Pancreas (tissue), 10 donors: Measurements from ENCODE around the gene USP38. TPM values are rescaled to one million over a fixed set of nuclear protein-coding genes. Genes with fewer than 3 reads are reported as not detected.

ENCODE experiments used
- ATAC-seq, 4 donors: fragments of 200-7000 bp; cut with Tn5 transposase; one replicate each; pipeline versions ENCODE4 v1.8.0 to v1.9.1; 2020; ENCODE audit warnings: mild to moderate bottlenecking in 4 of 4, moderate library complexity in 4 of 4
- DNase-seq, 6 donors: peaks; one replicate each; pipeline ENCODE4 v3.0.0-alpha.2; 2020
- FAIRE-seq: peaks from 2 replicates; lab custom pipeline; 2012; peaks lifted over from hg19 to GRCh38; lab: Jason Lieb, UNC
- H3K27ac ChIP-seq, 4 donors: fragments of 200-600 bp; sonication (generic); 1 replicate in 3 of 4; 2 replicates in 1 of 4; pipeline versions ENCODE4 v1.5.0 to v1.8.0; 2020
- H3K27me3 ChIP-seq, 4 donors: fragments of 200-600 bp; one replicate each; pipeline ENCODE4 v1.8.0; 2021
- H3K36me3 ChIP-seq, 3 donors: fragments of 200-600 bp; sonication (generic) in 1 of 3; one replicate each; pipeline versions ENCODE4 v1.5.0 to v1.8.0; 2020 to 2021
- H3K4me1 ChIP-seq, 3 donors: fragments of 200-600 bp; one replicate each; pipeline ENCODE4 v1.8.0; 2021
- H3K4me3 ChIP-seq, 4 donors: fragments of 200-600 bp; sonication (generic) in 2 of 4; one replicate each; pipeline versions ENCODE4 v1.5.0 to v1.8.0; 2020 to 2021
- H3K9me3 ChIP-seq, 4 donors: fragments of 200-600 bp; one replicate each; pipeline ENCODE4 v1.8.0; 2021
- CTCF ChIP-seq, 4 donors: fragments of 200-600 bp; sonication (generic) in 3 of 4; IDR thresholded peaks; one replicate each; pipeline versions ENCODE4 v1.5.0 to v1.8.0; 2021; ENCODE audit warnings: antibody characterized with exemption in 4 of 4
- WGBS, 2 donors: extraction: QIAGEN DNeasy Blood & Tissue Kit; methylation state at CpG; one replicate each; pipeline ENCODE4 v1.1.7; 2013; 5-methylcytosine and 5-hydroxymethylcytosine counted together
- intact Hi-C, 3 donors: fragments of 100-400 bp; cut with DNase I; formaldehyde crosslinking; loops; one replicate each; pipeline versions ENCODE4 v1.11.1 to v1.14.2; 2022
- polyA plus RNA-seq, 2 donors: library from polyadenylated mRNA; stranded (reverse); fragments of 200-250 nt; gene quantifications; one replicate each; pipeline ENCODE4 v1.2.3, GENCODE V29; 2013
- total RNA-seq, 6 donors: library from RNA; stranded (reverse); fragmentation: NEBNext Ultra II Directional in 4 of 6; extraction: Animal tissue kit (Norgen Biotek cat#: 25700) in 4 of 6; gene quantifications; one replicate each; pipeline versions ENCODE4 v1.2.1 to v1.2.4, GENCODE V29; 2021 to 2023
- donor health status: healthy with polysubstance abuse.
- donor health status: DM: no; HTN: no; CAD: no; lungs with moderate emphysema.
- donor health status: DM: no; HTN: no; CAD: no.
- donor health status: control.
- donor health status: control.
- donor health status: Bipolar disorder and iron deficiency.
- donor health status: DM: yes; HTN: yes; CAD: no.
- donor health status: DM: no; HTN: no; CAD: no.
- donor health status: DM: no; HTN: no; CAD: no.
- donor health status: DM: yes; HTN: yes; CAD: no.

USP38 gene
- total RNA-seq (10 to 100 TPM in 2 of 6 donors, 1 to 10 TPM in 4; 6.3 to 13.6 (median 8.8) TPM), polyA plus RNA-seq (1 to 10 TPM; 2.4 to 4.8 TPM)

GRCh38 chr4:143184503-143185252 lies at the start of gene USP38:
Gene USP38, plus strand, starts transcription at chr4:143184917. Its CDS starts 534 bp downstream, at chr4:143185451.
- 1% methylated on average over 56 to 71 of the region's 71 CpGs for WGBS, 2 donors
- intact Hi-C loops: no loop called here
- Histone ChIP-seq H3K36me3 (no peaks in the 10 kb centered on the region), H3K27me3 (no peaks in the 10 kb centered on the region), H3K9me3 (no peaks in the 10 kb centered on the region), H3K4me3 (peak within 1 kb of the TSS; percentile 83 to 92 (median 84)), H3K4me1 (peaks cover 23 to 32% (median 26%) of the 10 kb centered on the region in 3 donors), H3K27ac (peak within 1 kb of the TSS; percentile 74 to 96 (median 90))
- FAIRE-seq (no peak), DNase-seq (peak; percentile 92 to 96 (median 94)), ATAC-seq (peak; percentile 91 to 94 (median 92))
- TF ChIP-seq CTCF (IDR thresholded peaks at IDR 0.05): no peak

GRCh38 chr4:143135358-143135757 lies 49.4 kb upstream of the USP38 start:
- H3K9me3 ChIP-seq: no peaks in the 10 kb centered on the region
- FAIRE-seq (no peak), DNase-seq (no peak), ATAC-seq (no peak)
- intact Hi-C loops: no loop called here
- H3K27me3 ChIP-seq: no peaks in the 10 kb centered on the region
- TF ChIP-seq CTCF (IDR thresholded peaks at IDR 0.05): no peak
- no peaks in the 10 kb centered on the region for H3K36me3 ChIP-seq
- H3K4me1 ChIP-seq: no peaks in the 10 kb centered on the region
- no peak overlapping the region for H3K4me3 ChIP-seq
- no peak overlapping the region for H3K27ac ChIP-seq
- 69 to 70% methylated on average over 5 of the region's 5 CpGs for WGBS, 2 donors

- Histone ChIP-seq H3K4me3 (no peak overlapping the region), H3K27me3 (no peaks in the 10 kb centered on the region), H3K9me3 (no peaks in the 10 kb centered on the region), H3K27ac (no peak overlapping the region), H3K36me3 (no peaks in the 10 kb centered on the region), H3K4me1 (no peaks in the 10 kb centered on the region)
- WGBS, 2 donors: 59 to 82% methylated on average over 4 of the region's 4 CpGs
- ATAC-seq (no peak), DNase-seq (no peak), FAIRE-seq (no peak)
- TF ChIP-seq CTCF (IDR thresholded peaks at IDR 0.05): no peak
- intact Hi-C loops: no loop called here
Measured at GRCh38 chr4:143140696-143141095, 44.0 kb upstream of the USP38 start.

GRCh38 chr4:143148521-143148920 lies 36.2 kb upstream of the USP38 start:
- no peak for FAIRE-seq
- H3K27me3 ChIP-seq: no peaks in the 10 kb centered on the region
- 82 to 86% methylated on average over 2 of the region's 2 CpGs for WGBS, 2 donors
- no peak for TF ChIP-seq CTCF (IDR thresholded peaks at IDR 0.05)
- no peak for DNase-seq
- no peak overlapping the region for H3K4me3 ChIP-seq
- no peak overlapping the region for H3K27ac ChIP-seq
- intact Hi-C loops: no loop called here
- no peaks in the 10 kb centered on the region for H3K9me3 ChIP-seq
- H3K4me1 ChIP-seq: no peaks in the 10 kb centered on the region
- H3K36me3 ChIP-seq: no peaks in the 10 kb centered on the region
- no peak for ATAC-seq

- FAIRE-seq (no peak), DNase-seq (no peak), ATAC-seq (no peak)
- H3K36me3 ChIP-seq: no peaks in the 10 kb centered on the region
- no peaks in the 10 kb centered on the region for H3K4me1 ChIP-seq
- no peak overlapping the region for H3K4me3 ChIP-seq
- no peak overlapping the region for H3K27ac ChIP-seq
- H3K27me3 ChIP-seq: no peaks in the 10 kb centered on the region
- no peaks in the 10 kb centered on the region for H3K9me3 ChIP-seq
- TF ChIP-seq CTCF (IDR thresholded peaks at IDR 0.05): no peak
- intact Hi-C loops: no loop called here
- WGBS, 2 donors: 97 to 100% methylated on average over 2 of the region's 2 CpGs
Measured at GRCh38 chr4:143156853-143157252, 27.9 kb upstream of the USP38 start.
